Stimulated activated naive CD8-positive, alpha-beta T cell treated with anti-CD3 and anti-CD28 coated beads, Interleukin-15, amount 100 ng/mL, for 72 hours (primary cell): ENCODE results near the gene TMEM201.
"Not testable (repeated sequence)": the region's sequence is repeated elsewhere in the genome, so short reads cannot be mapped to it uniquely, and the experiment has no call there.

Source experiments
- ATAC-seq: fragments of 150-1000 bp; cut with Tn5 transposase; 2 replicates; pipeline ENCODE4 v1.10.0; 2021; ENCODE audit warnings: mild to moderate bottlenecking, moderate library complexity
- DNase-seq, 2 donors: peaks; one replicate each; pipeline ENCODE4 v3.0.0; 2021 to 2022
- H3K27ac Mint-ChIP-seq, 2 donors: one replicate each; pipeline ENCODE4 v1.8.0; 2022; ENCODE audit warnings: mild to moderate bottlenecking in 2 of 2, mixed read lengths in 2 of 2, moderate library complexity in 2 of 2
- H3K27me3 Mint-ChIP-seq: one replicate; pipeline ENCODE4 v1.8.0; 2022; ENCODE audit warnings: mixed read lengths
- H3K4me1 Mint-ChIP-seq: one replicate; pipeline ENCODE4 v1.8.0; 2022; ENCODE audit warnings: mild to moderate bottlenecking, mixed read lengths
- H3K4me3 Mint-ChIP-seq, 2 donors: one replicate each; pipeline ENCODE4 v1.8.0; 2022; ENCODE audit warnings: mild to moderate bottlenecking in 2 of 2, mixed read lengths in 2 of 2, moderate library complexity in 1 of 2
- H3K9me3 Mint-ChIP-seq, 2 donors: one replicate each; pipeline ENCODE4 v1.8.0; 2022; ENCODE audit warnings: mixed read lengths in 2 of 2

Gene TMEM201

DNA sequence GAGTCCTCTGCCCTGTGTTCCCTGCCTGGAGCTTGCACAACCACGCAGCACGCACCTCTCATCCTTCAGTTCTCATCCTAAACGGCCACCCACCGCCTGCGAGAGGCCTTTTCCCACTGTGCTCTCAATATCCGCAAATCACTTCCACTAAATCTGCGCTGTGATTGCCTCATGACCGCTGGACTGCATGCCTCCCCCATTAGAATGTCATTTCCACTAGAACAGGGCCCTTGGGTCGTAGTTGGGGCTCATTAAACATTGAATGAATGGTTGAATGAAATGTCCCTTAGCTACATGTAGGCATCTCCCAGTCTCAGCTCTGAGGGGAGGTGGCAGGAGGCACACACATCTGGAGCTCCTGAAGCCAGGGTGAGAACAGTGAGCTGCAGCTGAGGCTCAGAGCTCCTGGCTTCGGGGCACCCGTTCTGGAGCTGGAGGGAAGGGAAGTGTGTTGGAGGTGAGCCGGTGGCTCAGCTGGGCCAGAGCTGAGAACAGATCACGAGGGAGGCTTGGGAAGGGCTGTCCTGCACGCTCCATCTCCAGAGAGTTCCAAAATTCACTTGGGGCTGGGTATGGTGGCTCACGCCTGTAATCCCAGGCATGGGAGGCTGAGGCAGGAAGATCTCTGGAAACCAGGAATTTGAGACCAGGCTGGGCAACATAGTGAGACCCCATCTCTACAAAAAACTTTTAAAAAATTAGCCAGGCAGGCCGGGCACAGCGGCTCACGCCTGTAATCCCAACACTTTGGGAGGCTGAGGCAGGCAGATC, 30.4 kb downstream of the TMEM201 start:
- Mint-ChIP-seq H3K4me1 (peaks cover 8% of the 10 kb centered on the region), H3K4me3 (no peak overlapping the region), H3K9me3 (no peaks in the 10 kb centered on the region), H3K27me3 (peaks cover 11% of the 10 kb centered on the region), H3K27ac (peak overlapping the region in 1 of 2 donors; percentile 3)
- DNase-seq (no peak), ATAC-seq (no peak)

- Mint-ChIP-seq H3K9me3 (no peaks in the 10 kb centered on the region), H3K4me1 (peaks cover 7% of the 10 kb centered on the region), H3K4me3 (no peak overlapping the region), H3K27ac (no peak overlapping the region), H3K27me3 (peaks cover 11% of the 10 kb centered on the region)
- ATAC-seq, result no peak
- DNase-seq, result no peak
These were observed 32.3 kb downstream of the TMEM201 start for GRCh38 chr1:9621032-9621431.

DNA sequence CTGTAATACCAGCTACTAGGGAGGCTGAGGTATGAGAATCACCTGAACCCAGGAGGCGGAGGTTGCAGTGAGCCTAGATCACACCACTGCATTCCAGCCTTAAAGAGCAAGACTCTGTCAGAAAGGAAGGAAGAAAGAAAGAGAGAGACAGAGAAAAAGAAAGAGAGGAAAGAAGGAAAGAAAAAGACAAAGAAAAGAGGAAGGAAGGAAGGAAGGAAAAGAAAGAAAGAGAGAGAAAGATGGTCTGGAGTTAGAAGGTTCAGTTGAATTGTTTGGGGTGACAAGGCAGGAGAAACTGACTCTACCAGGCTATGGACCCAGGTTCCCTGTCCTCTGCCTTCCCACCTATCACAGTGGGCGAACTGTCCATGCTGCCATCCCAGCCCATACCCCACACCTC, 35.4 kb downstream of the TMEM201 start:
- DNase-seq, result no peak
- H3K27me3 Mint-ChIP-seq, result peaks cover 5% of the 10 kb centered on the region
- no peaks in the 10 kb centered on the region for H3K9me3 Mint-ChIP-seq
- H3K27ac Mint-ChIP-seq, result no peak overlapping the region
- no peak for ATAC-seq
- H3K4me3 Mint-ChIP-seq, result no peak overlapping the region
- H3K4me1 Mint-ChIP-seq, result peaks cover 28% of the 10 kb centered on the region

GRCh38 chr1:9625030-9625429, 36.3 kb downstream of the TMEM201 start:
- H3K4me3 Mint-ChIP-seq, ATAC-seq, H3K27me3 Mint-ChIP-seq, DNase-seq, H3K27ac Mint-ChIP-seq, H3K9me3 Mint-ChIP-seq: not testable (repeated sequence)
- H3K4me1 Mint-ChIP-seq, result peaks cover 28% of the 10 kb centered on the region

DNA sequence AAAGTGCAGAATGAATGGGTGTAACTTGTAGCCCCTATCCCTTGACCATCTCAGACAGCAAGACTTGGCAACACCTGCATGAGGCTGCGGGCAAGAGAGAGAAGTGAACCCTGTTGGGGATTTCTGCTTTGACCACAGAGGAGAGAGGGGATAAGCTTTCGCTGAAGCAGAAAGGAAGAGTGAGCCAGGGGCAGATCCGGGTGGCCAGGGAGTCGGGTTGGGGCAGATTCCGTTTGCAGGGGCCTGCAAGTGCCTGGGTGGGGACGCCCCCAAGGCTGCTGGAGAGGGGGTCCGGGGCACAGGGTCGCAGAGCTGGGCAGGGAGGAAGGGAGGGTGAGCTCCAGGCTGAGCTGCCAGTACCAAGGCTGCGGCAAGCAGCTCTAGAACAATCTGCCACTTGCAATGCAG, 37.5 kb downstream of the TMEM201 start:
- H3K27ac Mint-ChIP-seq, result peak overlapping the region; percentile 37 to 58
- H3K9me3 Mint-ChIP-seq, result no peaks in the 10 kb centered on the region
- DNase-seq (peak; percentile 44 to 46), ATAC-seq (no peak)
- H3K4me1 Mint-ChIP-seq, result peaks cover 28% of the 10 kb centered on the region
- peak overlapping the region; percentile 88 to 100 for H3K4me3 Mint-ChIP-seq
- no peaks in the 10 kb centered on the region for H3K27me3 Mint-ChIP-seq

GRCh38 chr1:9628541-9629444, 40.1 kb downstream of the TMEM201 start:
- peak; percentile 72 for ATAC-seq
- Mint-ChIP-seq H3K4me1 (peaks cover 48% of the 10 kb centered on the region), H3K9me3 (no peaks in the 10 kb centered on the region), H3K27me3 (no peaks in the 10 kb centered on the region), H3K4me3 (peak overlapping the region; percentile 88 to 100), H3K27ac (peak overlapping the region; percentile 96 to 98)
- peak; percentile 87 to 92 for DNase-seq

DNA sequence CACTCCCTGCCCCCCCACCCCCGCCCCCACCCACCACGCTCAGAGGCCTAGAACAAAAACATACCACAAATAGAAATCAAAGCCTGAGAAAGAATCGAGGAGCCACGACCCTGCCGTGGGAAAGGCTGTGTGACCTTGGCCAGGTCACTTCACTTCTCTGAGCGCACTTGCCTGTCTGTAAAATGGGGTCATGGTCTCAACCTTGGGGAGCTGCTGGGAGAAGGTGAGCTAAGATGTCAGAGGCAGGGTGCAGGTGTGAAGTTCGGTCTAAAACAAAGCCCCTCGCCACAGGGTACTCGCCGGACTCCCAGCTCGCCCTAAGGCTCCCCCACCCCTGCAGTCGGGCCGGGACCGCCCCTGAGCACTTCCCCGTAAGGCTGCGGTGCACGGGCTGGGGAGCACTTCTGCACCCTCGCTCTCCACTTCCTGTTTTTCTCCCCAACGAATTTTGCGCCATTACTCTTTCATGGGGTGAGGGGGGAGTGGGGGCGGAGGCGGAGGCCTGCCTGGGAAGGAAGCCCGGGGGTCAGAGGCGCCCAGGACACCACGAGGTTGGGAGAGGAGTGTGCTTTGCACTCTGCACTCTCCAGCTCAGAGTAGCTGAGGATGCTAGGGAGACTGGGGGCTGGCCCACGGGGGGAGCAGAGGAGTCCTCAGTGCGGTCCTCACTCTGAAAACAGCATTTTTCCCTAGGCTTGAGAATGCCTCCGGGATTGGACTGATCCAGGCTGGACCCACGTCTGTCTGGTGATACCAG, 40.9 kb downstream of the TMEM201 start:
- no peaks in the 10 kb centered on the region for H3K9me3 Mint-ChIP-seq
- DNase-seq (peak; percentile 86 to 91), ATAC-seq (peak; percentile 70)
- H3K4me1 Mint-ChIP-seq, result peaks cover 56% of the 10 kb centered on the region
- H3K27ac Mint-ChIP-seq, result peak overlapping the region; percentile 79 to 98
- H3K4me3 Mint-ChIP-seq, result peak overlapping the region; percentile 88 to 100
- no peaks in the 10 kb centered on the region for H3K27me3 Mint-ChIP-seq

- DNase-seq (peak; percentile 37 to 43), ATAC-seq (no peak)
- Mint-ChIP-seq H3K4me3 (peak overlapping the region; percentile 88 to 100), H3K4me1 (peaks cover 63% of the 10 kb centered on the region), H3K27ac (peak overlapping the region; percentile 79 to 98), H3K9me3 (peaks cover 0 to 6% of the 10 kb centered on the region in 2 donors), H3K27me3 (no peaks in the 10 kb centered on the region)
These were observed 41.8 kb downstream of the TMEM201 start for GRCh38 chr1:9630331-9631111.

GRCh38 chr1:9631613-9632012, 42.9 kb downstream of the TMEM201 start:
- Mint-ChIP-seq H3K4me3 (peak overlapping the region; percentile 88 to 100), H3K27me3 (no peaks in the 10 kb centered on the region), H3K9me3 (peaks cover 0 to 7% of the 10 kb centered on the region in 2 donors), H3K4me1 (peaks cover 63% of the 10 kb centered on the region), H3K27ac (peak overlapping the region; percentile 79 to 98)
- DNase-seq (peak in 1 of 2 donors; percentile 25), ATAC-seq (no peak)

DNA sequence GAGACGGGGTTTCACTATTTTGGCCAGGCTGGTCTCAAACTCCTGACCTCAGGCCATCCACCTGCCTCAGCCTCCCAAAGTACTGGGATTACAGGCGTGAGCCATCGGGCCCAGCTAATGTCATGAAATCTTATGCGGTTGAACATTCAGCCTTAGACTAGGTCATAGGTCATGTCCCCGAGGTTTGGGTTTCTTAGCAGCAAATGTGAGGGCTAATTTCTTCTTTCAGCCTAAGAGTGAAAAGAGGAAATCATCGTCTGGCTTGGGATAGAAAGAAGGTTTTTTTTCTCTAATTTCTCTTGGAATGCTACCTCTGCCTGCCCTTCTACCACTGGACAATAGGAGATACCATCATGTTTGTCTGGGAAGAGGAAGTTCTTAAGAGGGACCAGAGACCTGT, 44.8 kb downstream of the TMEM201 start:
- Mint-ChIP-seq H3K9me3 (peaks cover 0 to 7% of the 10 kb centered on the region in 2 donors), H3K4me1 (peaks cover 68% of the 10 kb centered on the region), H3K27me3 (no peaks in the 10 kb centered on the region), H3K27ac (peak overlapping the region in 1 of 2 donors; percentile 52), H3K4me3 (peak overlapping the region; percentile 88 to 100)
- DNase-seq (no peak), ATAC-seq (no peak)

DNA sequence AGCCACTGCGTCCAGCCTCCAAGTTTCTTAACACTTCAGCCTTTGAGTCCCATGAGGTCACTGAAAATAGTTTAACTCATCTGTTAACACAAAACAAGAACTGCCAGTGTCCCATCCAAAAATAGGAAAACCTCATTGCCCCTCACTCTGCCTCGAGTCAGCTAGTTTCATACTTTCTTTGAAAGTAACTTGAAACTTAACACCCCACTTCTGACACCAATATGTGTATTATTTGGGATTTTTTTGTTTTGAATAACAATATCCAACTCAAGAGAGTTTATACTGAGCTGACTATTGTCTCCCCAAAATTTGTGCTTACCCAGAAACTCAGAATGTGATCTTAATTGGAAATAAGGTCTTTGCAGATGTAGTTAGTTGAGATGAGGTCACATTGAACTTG, 45.9 kb downstream of the TMEM201 start:
- peaks cover 0 to 7% of the 10 kb centered on the region in 2 donors for H3K9me3 Mint-ChIP-seq
- no peaks in the 10 kb centered on the region for H3K27me3 Mint-ChIP-seq
- ATAC-seq (no peak), DNase-seq (no peak)
- H3K27ac Mint-ChIP-seq, result peak overlapping the region; percentile 40 to 86
- peak overlapping the region; percentile 68 to 100 for H3K4me3 Mint-ChIP-seq
- peaks cover 76% of the 10 kb centered on the region for H3K4me1 Mint-ChIP-seq

DNA sequence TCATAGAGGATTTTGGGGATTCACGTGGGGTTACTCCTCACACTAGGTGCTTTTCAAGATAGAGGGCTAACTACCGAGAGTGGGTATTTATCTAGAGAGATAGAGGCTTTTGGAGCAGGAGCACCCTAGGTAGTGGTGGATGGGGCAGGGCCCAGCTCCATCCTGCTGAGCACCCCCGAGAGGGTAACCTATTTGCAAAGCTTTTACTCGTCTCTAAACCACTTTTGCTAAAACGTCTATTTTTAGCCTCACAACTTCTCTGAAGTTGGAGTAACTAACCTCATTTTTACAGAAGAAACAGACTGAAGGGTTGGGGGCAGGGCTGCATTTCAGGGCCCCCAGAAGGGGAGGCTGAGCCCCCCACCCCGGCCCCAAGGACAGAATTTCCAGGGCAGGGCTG, 50.5 kb downstream of the TMEM201 start:
- peak overlapping the region; percentile 61 to 68 for H3K4me3 Mint-ChIP-seq
- ATAC-seq (peak; percentile 62), DNase-seq (no peak)
- no peak overlapping the region for H3K27ac Mint-ChIP-seq
- peaks cover 0 to 7% of the 10 kb centered on the region in 2 donors for H3K9me3 Mint-ChIP-seq
- peaks cover 93% of the 10 kb centered on the region for H3K4me1 Mint-ChIP-seq
- no peaks in the 10 kb centered on the region for H3K27me3 Mint-ChIP-seq

DNA sequence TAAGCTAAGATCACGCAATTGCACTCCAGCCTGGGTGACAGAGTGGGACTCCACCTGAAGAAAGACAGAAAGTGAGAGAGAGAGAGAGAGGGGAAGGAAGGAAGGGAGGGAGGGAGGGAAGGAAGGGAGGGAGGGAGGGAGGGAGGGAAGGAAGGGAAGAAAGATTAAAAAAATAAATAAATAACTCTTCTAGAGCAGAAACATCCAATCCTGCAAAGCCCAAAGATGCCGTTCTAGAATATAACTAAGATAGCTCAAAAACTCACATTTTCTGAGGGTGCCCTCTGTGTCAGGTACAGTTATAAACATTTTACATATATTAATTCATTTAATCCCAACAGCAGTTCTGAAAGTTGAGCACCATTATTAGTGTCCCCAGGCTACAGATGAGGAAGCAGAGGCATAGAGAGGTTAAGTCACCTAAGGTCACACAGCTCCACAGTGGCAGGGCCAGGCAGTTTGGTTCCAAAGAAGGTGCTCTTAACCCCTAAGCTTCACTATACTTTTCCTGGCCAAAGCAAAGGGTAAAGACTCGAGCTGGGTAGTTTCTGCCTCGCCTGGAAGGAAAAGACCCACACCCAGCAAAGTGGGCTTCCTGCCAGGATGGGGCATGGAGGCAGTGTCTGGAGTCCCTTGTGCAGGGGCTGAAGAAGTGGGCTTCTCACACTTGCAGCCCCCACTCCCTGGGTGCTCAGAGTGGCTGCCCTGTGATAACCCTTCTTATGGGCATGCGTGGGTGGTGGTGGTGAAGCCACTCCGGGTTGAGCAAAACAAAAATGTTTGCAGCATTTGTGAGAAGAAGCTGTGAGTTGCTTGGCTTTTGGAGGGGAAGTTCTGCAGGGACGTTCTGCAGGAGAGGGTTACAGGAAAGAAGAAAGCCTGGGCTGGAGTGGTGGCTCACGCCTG, 54.9 kb downstream of the TMEM201 start:
- H3K4me1 Mint-ChIP-seq, result peaks cover 80% of the 10 kb centered on the region
- ATAC-seq (peak; percentile 73), DNase-seq (peak; percentile 42 to 48)
- H3K27me3 Mint-ChIP-seq, result no peaks in the 10 kb centered on the region
- no peaks in the 10 kb centered on the region for H3K9me3 Mint-ChIP-seq
- H3K4me3 Mint-ChIP-seq, result peak overlapping the region; percentile 53 to 66
- peak overlapping the region in 1 of 2 donors; percentile 87 for H3K27ac Mint-ChIP-seq

DNA sequence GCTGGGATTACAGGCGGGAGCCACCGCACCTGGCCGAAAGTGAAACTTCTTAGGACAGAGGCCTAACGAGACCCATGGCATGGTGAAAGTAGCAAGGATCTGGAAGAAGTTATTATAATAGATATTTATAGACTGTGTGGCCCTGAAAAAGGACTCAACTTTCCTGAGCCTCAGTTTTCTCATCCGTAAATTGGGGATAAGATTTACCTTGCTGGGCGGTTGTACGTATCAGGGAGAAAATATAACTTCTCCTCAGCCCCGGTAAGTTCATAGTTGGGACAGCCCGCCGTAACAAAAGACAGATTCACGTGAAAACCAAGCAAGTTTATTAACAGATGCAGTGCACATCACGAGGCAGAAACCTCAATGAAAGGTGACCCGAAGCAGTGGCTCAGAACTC, 57.3 kb downstream of the TMEM201 start:
- ATAC-seq, result no peak
- Mint-ChIP-seq H3K4me3 (no peak overlapping the region), H3K27me3 (no peaks in the 10 kb centered on the region), H3K9me3 (no peaks in the 10 kb centered on the region), H3K4me1 (peaks cover 80% of the 10 kb centered on the region), H3K27ac (peak overlapping the region in 1 of 2 donors; percentile 23)
- DNase-seq, result no peak
